GM12873 (cell line): ENCODE results near the gene CDH2.

Experiments
- TF ChIP-seq, protein P1 (sequence below): IDR thresholded peaks from 2 replicates; pipeline ENCODE4 v1.5.1; 2012; ENCODE audit warnings: low read depth, mild to moderate bottlenecking, moderate library complexity, low read length, control low read depth; ENCODE audit not compliant: insufficient read depth; ENCODE audit errors: missing control alignments

Gene CDH2

DNA sequence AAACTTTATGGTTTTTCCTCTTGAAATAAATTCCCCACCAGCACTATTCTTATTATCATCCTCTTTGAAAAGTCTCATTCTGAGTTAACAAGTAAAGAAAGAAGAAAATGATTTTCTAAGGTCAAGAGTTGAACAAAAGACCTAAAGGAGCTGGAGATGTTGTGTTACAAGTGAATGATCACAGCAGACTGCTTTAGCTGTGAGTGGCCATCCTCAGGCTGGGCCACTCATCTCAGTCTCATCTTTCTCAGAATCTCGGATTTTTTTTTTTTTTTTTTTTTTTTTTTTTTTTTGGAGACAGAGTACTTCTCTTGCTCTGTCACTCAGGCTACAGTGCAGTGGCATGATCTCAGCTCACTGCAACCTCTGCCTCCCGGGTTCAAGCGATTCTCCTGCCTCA is 133.3 kb downstream of the CDH2 start:
- TF ChIP-seq, protein P1, sequence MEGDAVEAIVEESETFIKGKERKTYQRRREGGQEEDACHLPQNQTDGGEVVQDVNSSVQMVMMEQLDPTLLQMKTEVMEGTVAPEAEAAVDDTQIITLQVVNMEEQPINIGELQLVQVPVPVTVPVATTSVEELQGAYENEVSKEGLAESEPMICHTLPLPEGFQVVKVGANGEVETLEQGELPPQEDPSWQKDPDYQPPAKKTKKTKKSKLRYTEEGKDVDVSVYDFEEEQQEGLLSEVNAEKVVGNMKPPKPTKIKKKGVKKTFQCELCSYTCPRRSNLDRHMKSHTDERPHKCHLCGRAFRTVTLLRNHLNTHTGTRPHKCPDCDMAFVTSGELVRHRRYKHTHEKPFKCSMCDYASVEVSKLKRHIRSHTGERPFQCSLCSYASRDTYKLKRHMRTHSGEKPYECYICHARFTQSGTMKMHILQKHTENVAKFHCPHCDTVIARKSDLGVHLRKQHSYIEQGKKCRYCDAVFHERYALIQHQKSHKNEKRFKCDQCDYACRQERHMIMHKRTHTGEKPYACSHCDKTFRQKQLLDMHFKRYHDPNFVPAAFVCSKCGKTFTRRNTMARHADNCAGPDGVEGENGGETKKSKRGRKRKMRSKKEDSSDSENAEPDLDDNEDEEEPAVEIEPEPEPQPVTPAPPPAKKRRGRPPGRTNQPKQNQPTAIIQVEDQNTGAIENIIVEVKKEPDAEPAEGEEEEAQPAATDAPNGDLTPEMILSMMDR = no peak

DNA sequence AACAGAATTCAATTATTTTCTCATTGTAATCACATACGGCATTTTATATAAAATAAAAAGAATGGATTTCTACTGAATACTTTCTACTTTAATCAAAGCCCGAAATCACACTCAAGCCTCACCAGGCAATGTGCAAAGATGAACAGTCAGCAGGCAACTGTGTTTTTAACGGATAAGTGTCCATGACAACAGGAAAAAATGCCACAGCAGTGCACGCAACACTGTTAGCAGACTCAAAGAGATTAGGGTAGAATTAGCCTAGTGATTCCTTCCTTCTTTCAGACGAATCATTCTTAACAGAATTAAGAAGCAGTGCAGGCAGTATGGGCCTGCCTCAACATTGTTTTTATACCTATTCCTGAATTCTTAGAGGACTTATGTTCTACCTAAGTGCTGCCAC is 135.6 kb downstream of the CDH2 start:
- TF ChIP-seq, protein P1 = no peak

DNA sequence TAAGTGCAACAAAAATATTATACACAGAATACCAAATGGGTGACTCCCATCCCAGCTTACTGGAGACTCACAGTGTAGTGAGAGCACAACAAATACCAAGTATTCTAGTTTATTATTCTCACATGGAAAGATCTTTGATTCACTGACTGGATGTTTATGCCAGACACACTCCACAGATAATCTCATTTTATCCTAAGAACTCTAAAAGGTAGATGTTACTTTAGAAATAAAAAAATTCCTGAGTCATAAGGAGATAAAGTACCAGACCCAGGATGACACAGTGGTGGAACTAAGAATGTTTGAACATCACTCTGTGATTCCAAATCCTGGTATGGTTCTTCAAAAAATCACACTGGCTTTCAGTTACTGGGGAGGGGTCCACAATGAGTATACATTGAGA is 136.2 kb downstream of the CDH2 start:
- TF ChIP-seq, protein P1 = no peak

DNA sequence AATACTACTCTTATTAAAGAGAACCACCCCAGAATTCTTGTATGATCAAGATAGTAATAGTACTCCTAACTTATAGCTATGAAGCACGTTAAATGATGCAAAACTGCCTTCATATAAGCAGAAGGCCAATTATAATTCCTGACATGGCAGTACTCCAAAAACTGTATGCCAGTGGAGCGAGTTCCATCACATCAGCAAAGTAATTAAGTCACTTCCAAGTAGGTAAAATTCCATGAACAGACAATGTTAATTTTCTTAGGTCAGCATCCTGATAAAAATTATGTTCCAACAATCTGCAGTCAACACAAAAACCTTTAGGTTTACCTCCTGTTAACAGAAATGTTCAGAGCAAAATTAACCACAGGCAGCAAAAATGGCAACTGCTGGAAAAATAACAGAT is 136.7 kb downstream of the CDH2 start:
- TF ChIP-seq, protein P1 = no peak

DNA sequence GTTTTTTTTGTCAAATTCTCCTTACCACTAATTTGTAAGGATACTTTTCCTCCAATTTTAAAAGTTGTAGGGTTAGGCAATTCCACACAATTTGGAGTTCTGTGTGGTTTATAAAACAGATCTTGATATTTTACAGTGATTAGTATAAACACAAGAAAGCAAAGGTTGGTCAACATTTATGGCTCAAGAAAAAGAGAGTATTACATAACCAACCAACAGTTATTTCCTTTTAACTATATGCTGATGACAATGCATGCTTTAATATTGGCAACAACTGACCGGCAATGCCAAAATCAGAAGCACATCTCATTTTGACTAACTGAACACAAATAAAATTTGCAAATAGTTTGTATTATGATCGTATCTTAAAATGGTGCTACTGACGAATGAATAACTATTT is 137.2 kb downstream of the CDH2 start:
- TF ChIP-seq, protein P1 = no peak

DNA sequence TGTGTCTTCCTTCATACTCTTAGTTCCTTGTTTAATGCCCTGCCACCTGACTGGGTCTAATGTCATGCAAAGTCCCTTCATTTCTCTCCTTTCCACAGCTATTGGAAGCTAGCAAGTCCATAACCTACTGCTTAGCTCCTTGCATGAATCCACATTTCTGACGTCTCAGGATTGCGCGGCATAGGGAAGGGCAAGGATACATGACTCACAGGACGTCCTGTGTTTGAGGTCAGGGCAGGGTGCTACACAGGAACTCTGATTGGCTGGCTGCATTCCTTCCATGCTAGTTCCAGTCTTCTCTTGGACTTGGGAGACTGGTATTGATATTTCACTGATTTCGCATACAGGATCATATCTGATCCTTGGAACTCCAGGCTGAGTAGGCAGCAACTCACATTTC is 137.9 kb downstream of the CDH2 start:
- TF ChIP-seq, protein P1 = no peak

DNA sequence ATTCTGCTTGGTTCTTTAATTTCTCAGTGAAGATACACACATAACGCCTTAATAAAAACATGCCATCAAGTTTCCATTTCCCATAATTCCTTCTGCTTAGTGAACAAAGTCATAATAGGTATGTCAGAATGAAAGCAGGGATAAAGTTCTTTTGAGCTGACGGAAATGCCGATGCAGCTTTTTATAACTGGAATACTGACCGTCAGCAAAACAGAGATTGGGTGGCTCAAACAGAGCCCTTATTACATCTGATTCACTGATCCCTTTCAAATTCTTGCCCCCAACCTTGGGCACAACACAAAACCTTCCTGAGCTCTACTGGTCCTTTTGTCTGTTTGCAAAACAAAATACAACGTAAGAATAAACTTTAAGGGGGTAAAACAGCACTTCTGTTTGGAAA is 140.4 kb downstream of the CDH2 start:
- TF ChIP-seq, protein P1 = no peak
